ES-I3 (cell line): ENCODE results near the gene CTNNBL1.

Source experiments
- H3K36me3 ChIP-seq: 2 replicates; pipeline ENCODE4 v1.6.1; 2013; ENCODE audit warnings: mild to moderate bottlenecking, low read length, control low read depth, moderate library complexity; ENCODE audit not compliant: insufficient read depth
- H3K4me1 ChIP-seq: 2 replicates; pipeline ENCODE4 v1.6.1; 2013; ENCODE audit warnings: mild to moderate bottlenecking, control low read depth, low read length; ENCODE audit not compliant: insufficient read depth
- H3K9ac ChIP-seq: 2 replicates; pipeline ENCODE4 v1.6.1; 2013; ENCODE audit warnings: low read depth, mild to moderate bottlenecking, low read length, moderate library complexity
- H3K9me3 ChIP-seq: 2 replicates; pipeline ENCODE4 v1.6.1; 2013; ENCODE audit warnings: mild to moderate bottlenecking, low read length, moderate library complexity; ENCODE audit not compliant: control insufficient read depth, insufficient read depth

Gene CTNNBL1

DNA sequence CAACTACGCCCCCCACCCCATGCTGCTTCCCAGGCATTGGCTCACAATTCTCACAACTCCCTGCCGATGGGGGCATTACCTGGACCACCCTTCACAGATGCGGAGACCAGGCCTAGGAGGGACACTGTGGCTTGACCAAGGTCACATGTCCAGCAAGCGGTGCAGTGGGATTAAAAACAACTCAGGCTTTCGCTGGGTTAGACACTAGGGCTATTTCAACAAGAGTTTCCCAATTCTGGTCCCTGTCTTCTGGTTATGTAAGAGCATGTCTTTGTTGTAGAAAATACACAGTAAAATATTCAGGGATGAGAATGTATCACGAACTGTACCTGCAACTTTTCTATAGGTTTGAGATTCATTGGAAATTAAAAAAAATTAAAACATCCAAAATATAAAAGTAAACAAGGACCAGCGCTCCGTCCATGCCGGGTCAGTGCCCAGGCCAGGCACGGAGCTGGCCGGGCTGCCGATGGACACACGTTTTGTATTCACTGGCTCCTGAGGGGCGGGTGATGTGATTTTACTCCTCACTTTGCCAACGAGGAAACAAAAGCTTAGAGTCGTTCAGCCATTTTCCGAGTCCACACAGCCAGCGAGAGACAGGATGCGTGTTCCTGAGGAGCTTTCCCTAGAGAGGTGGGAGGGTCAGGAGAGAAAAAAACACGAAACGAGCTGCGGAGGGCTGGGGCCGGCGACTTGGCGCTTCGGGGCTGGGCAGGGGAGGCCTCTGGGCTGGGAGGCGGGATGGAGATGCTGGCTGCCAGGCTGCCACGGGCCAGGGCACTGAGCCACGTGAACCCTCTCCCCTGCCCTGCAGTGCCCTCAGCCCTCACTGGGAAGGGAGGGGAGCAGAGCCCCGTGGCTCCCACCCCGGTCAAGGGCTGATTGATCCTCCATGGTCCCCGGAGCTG is 192.0 kb downstream of the CTNNBL1 start:
- Histone ChIP-seq H3K4me1 (no peaks in the 10 kb centered on the region), H3K9me3 (no peaks in the 10 kb centered on the region), H3K36me3 (no peaks in the 10 kb centered on the region), H3K9ac (no peak overlapping the region)

DNA sequence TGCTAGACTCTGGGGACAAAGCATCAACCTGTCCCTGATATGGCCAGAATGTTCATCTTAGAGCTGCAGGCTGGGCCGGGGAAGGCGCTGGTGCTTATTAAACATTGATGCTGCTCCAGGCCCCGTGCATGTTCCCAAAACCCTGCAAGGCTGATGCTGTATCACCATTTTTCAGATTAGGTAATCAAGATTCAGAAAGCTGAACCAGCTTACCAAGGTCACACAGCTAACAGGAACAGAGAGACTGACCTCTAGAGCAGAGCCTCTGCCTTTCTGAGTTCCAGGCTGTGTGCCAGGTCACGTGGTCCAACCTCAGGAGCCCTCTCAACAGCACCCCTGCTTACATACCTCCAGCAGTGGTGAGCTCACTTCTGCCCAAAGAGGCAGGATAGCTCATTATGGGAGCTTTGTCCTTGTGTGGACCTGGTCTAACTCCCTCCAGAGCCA is 193.0 kb downstream of the CTNNBL1 start:
- H3K4me1 ChIP-seq: no peaks in the 10 kb centered on the region
- no peaks in the 10 kb centered on the region for H3K9me3 ChIP-seq
- H3K36me3 ChIP-seq: no peaks in the 10 kb centered on the region
- no peak overlapping the region for H3K9ac ChIP-seq

- no peaks in the 10 kb centered on the region for H3K36me3 ChIP-seq
- no peaks in the 10 kb centered on the region for H3K9me3 ChIP-seq
- no peaks in the 10 kb centered on the region for H3K4me1 ChIP-seq
- no peak overlapping the region for H3K9ac ChIP-seq
Observed at GRCh38 chr20:37888641-37889040, 194.8 kb downstream of the CTNNBL1 start.

- Histone ChIP-seq H3K4me1 (no peaks in the 10 kb centered on the region), H3K36me3 (no peaks in the 10 kb centered on the region), H3K9ac (no peak overlapping the region), H3K9me3 (no peaks in the 10 kb centered on the region)
Observed at GRCh38 chr20:37890108-37890507, 196.3 kb downstream of the CTNNBL1 start.

DNA sequence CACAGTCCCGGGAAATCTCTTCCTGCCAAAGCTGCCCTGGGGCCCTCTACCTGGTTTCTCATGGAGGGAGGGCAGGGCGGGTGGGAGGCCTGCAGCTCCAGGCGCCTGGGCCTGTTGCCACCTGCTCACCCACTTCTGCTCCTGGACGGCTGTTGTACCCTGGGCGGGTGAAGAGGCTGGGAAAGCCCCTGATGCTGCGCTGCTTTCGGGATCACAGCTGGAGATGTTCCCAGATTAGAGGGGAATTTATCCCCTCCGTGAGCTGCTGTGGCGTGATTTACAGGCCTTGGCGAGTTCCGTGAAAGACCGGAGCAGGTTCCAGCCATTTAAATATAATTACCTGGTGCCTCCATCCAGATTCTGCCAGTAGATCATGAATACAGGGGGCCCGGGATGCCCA is 196.8 kb downstream of the CTNNBL1 start:
- no peak overlapping the region for H3K9ac ChIP-seq
- no peaks in the 10 kb centered on the region for H3K9me3 ChIP-seq
- no peaks in the 10 kb centered on the region for H3K4me1 ChIP-seq
- no peaks in the 10 kb centered on the region for H3K36me3 ChIP-seq

GRCh38 chr20:37892001-37892400 is 198.2 kb downstream of the CTNNBL1 start:
- H3K9me3 ChIP-seq: no peaks in the 10 kb centered on the region
- H3K4me1 ChIP-seq: no peaks in the 10 kb centered on the region
- H3K36me3 ChIP-seq: no peaks in the 10 kb centered on the region
- no peak overlapping the region for H3K9ac ChIP-seq

- Histone ChIP-seq H3K9ac (no peak overlapping the region), H3K36me3 (no peaks in the 10 kb centered on the region), H3K4me1 (no peaks in the 10 kb centered on the region), H3K9me3 (no peaks in the 10 kb centered on the region)
Observed at GRCh38 chr20:37893566-37894241, 199.9 kb downstream of the CTNNBL1 start.

- Histone ChIP-seq H3K4me1 (no peaks in the 10 kb centered on the region), H3K36me3 (no peaks in the 10 kb centered on the region), H3K9ac (no peak overlapping the region), H3K9me3 (no peaks in the 10 kb centered on the region)
Observed at GRCh38 chr20:37894454-37894853, 200.6 kb downstream of the CTNNBL1 start.

- H3K36me3 ChIP-seq: no peaks in the 10 kb centered on the region
- no peaks in the 10 kb centered on the region for H3K9me3 ChIP-seq
- no peak overlapping the region for H3K9ac ChIP-seq
- no peaks in the 10 kb centered on the region for H3K4me1 ChIP-seq
Observed at GRCh38 chr20:37895166-37895565, 201.3 kb downstream of the CTNNBL1 start.

- Histone ChIP-seq H3K36me3 (no peaks in the 10 kb centered on the region), H3K4me1 (no peaks in the 10 kb centered on the region), H3K9me3 (no peaks in the 10 kb centered on the region), H3K9ac (no peak overlapping the region)
Observed at GRCh38 chr20:37896932-37897548, 203.2 kb downstream of the CTNNBL1 start.

DNA sequence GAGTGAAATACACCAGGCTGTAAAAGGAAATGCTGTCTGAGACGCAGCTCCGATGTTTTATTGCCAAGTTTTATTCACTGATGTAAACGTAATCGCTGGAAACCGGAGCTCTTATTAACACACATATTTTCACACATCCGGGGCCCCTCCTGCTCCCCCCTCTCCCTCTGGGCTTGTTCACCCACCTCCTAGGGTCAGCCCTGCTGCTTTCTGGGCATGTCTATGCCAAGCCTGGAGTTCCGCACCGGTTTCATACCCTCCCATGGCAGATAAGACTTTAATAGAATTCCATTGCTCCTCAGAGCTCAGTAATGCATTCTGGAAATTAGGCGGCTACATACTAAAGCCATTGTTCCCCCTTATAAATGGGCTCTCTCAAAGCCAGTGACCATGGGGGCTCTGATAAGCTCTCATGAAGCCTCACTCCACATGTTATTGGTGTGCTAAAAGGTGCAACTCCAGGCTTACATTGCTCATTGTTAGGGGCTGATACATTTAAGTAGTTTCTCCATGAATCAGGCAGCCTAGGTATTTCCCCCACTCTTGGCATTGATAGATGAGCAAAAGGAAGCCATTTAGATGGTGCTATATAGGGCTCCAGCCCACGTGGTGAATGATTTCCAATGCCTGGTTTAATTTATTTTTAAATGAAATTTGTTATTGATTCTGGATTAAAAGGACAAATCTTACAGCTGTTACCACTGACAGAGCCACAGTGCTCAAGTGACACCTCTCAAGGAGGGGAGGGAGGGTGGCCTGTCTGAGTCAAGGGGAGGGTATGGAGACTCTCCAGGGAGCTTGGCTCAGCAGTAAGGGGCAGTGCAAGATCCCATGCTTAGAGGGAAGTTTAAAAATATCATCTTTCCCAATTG is 204.6 kb downstream of the CTNNBL1 start:
- H3K9ac ChIP-seq: no peak overlapping the region
- no peaks in the 10 kb centered on the region for H3K9me3 ChIP-seq
- H3K36me3 ChIP-seq: no peaks in the 10 kb centered on the region
- H3K4me1 ChIP-seq: no peaks in the 10 kb centered on the region

- Histone ChIP-seq H3K4me1 (no peaks in the 10 kb centered on the region), H3K36me3 (no peaks in the 10 kb centered on the region), H3K9ac (no peak overlapping the region), H3K9me3 (no peaks in the 10 kb centered on the region)
Observed at GRCh38 chr20:37899105-37900045, 205.5 kb downstream of the CTNNBL1 start.

DNA sequence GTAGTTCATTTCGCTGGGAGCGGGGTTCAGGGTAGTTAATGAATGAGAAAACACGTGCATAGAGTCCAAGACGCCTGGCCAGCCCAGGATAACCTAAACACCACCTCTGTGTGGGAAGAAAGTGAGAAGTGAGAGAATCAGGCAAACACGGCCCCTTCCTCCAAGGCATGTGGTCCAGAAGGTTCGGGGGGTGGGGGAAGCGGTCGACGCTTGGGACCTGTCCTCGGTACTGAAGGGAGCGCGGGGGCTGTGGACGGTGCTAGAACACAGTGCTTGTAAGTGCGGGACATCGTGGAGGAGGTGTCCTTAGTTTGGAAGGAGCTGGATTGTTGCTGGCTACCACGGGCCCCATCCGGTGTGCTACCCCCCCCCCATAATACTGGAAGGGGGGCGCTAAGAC is 207.4 kb downstream of the CTNNBL1 start:
- Histone ChIP-seq H3K4me1 (no peaks in the 10 kb centered on the region; the same call in 1 of the 2 replicates), H3K9me3 (no peaks in the 10 kb centered on the region), H3K9ac (no peak overlapping the region), H3K36me3 (no peaks in the 10 kb centered on the region)
